GM13976 (cell line): Measurements from ENCODE around the gene OLA1.
A peak's percentile ranks its signal among the peaks of the same experiment; 100 is the strongest.

Experiments used
- DNase-seq: peaks from one replicate; pipeline ENCODE4 v3.0.0; 2012; ENCODE audit warnings: low spot score
- CTCF ChIP-seq: IDR thresholded peaks from 2 replicates; pipeline ENCODE4 v1.5.1; 2012; ENCODE audit warnings: borderline replicate concordance, mild to moderate bottlenecking; ENCODE audit not compliant: insufficient read depth; ENCODE audit errors: extremely low read depth, missing control alignments, control extremely low read depth
- in situ Hi-C: fragments of 300-500 bp; cut with MboI; formaldehyde crosslinking; loops from one replicate; pipeline ENCODE4 v1.12.0; 2022; ENCODE audit warnings: low sequenced_read_pairs, mixed read lengths, inconsistent platforms; ENCODE audit not compliant: unreplicated experiment

Gene OLA1

GRCh38 chr2:174047746-174048145 lies 200.6 kb downstream of the OLA1 start:
- no peak for TF ChIP-seq CTCF
- in situ Hi-C loops, result loop anchor here (25.0 kb wide), 1 partner anchor 635 kb away; no protein-coding TSS in a partner anchor
- DNase-seq, result no peak

GRCh38 chr2:174046172-174046571 lies 202.2 kb downstream of the OLA1 start:
- no peak for DNase-seq
- in situ Hi-C loops, result loop anchor here (25.0 kb wide), 1 partner anchor 634 kb away; no protein-coding TSS in a partner anchor
- no peak for TF ChIP-seq CTCF

- in situ Hi-C loops, result loop anchor here (25.0 kb wide), 1 partner anchor 632 kb away; no protein-coding TSS in a partner anchor
- no peak for DNase-seq
- no peak for TF ChIP-seq CTCF
Measured at GRCh38 chr2:174044556-174044955, 203.8 kb downstream of the OLA1 start.

- in situ Hi-C loops, result loop anchor here (25.0 kb wide), 1 partner anchor 628 kb away; no protein-coding TSS in a partner anchor
- DNase-seq, result no peak
- TF ChIP-seq CTCF, result no peak
Measured at GRCh38 chr2:174040417-174040701, 208.0 kb downstream of the OLA1 start.

GRCh38 chr2:174039551-174040416 lies 208.5 kb downstream of the OLA1 start:
- in situ Hi-C loops, result loop anchor here (25.0 kb wide), 1 partner anchor 627 kb away; no protein-coding TSS in a partner anchor
- TF ChIP-seq CTCF, result peak; percentile 79
- peak; percentile 78 for DNase-seq

- DNase-seq, result peak; percentile 34
- in situ Hi-C loops, result loop anchor here (25.0 kb wide), 1 partner anchor 626 kb away; no protein-coding TSS in a partner anchor
- no peak for TF ChIP-seq CTCF
Measured at GRCh38 chr2:174038462-174038861, 209.9 kb downstream of the OLA1 start.

GRCh38 chr2:174036825-174037224 lies 211.5 kb downstream of the OLA1 start:
- TF ChIP-seq CTCF, result no peak
- no peak for DNase-seq
- in situ Hi-C loops, result loop anchor here (25.0 kb wide), 1 partner anchor 625 kb away; no protein-coding TSS in a partner anchor
